Activated B cell treated with CpG ODN at 0.5 μM for 24 hours (primary cell): ENCODE results near the gene ADAM8. TPM values are rescaled to one million over a fixed set of nuclear protein-coding genes. Genes with fewer than 3 reads are reported as not detected.

ENCODE experiments used
- ATAC-seq: fragments of 200-7000 bp; cut with Tn5 transposase; one replicate; pipeline ENCODE4 v1.10.0; 2021; ENCODE audit warnings: low read depth, mild to moderate bottlenecking, moderate library complexity
- CTCF ChIA-PET: fragments of 350-600 bp; sonication (Branson Sonifier 250); formaldehyde crosslinking; loops from one replicate; lab custom pipeline; 2021; ENCODE audit warnings: antibody characterized with exemption; lab: Charles Lee
- POLR2A ChIA-PET: fragments of 350-600 bp; sonication (Branson Sonifier 250); formaldehyde crosslinking; loops from one replicate; lab custom pipeline; 2021; ENCODE audit warnings: antibody characterized with exemption; lab: Charles Lee
- DNase-seq: peaks from one replicate; pipeline ENCODE4 v3.0.0; 2022
- H3K27ac Mint-ChIP-seq: one replicate; pipeline ENCODE4 v1.8.0; 2020; ENCODE audit warnings: mixed read lengths
- H3K27me3 Mint-ChIP-seq: one replicate; pipeline ENCODE4 v1.8.0; 2021; ENCODE audit warnings: mixed read lengths
- H3K36me3 Mint-ChIP-seq: one replicate; pipeline ENCODE4 v1.8.0; 2021; ENCODE audit warnings: low read depth, mixed read lengths
- H3K4me1 Mint-ChIP-seq: one replicate; pipeline ENCODE4 v1.8.0; 2021; ENCODE audit warnings: mixed read lengths
- H3K4me3 Mint-ChIP-seq: one replicate; pipeline ENCODE4 v1.8.0; 2020; ENCODE audit warnings: mild to moderate bottlenecking, mixed read lengths
- H3K9me3 Mint-ChIP-seq: one replicate; pipeline ENCODE4 v1.8.0; 2020; ENCODE audit warnings: mixed read lengths
- intact Hi-C: fragments of 100-400 bp; cut with micrococcal nuclease; formaldehyde crosslinking; loops from one replicate; pipeline ENCODE4 v1.15.1; 2024
- total RNA-seq: library from RNA; stranded (reverse); gene quantifications from 2 replicates; pipeline ENCODE4 v1.2.3, GENCODE V29; 2022
- TF ChIP-seq, protein P1 (sequence below): fragments of 200-600 bp; IDR thresholded peaks from one replicate; pipeline ENCODE4 v1.8.0; 2022; ENCODE audit warnings: antibody characterized with exemption, mild to moderate bottlenecking

Gene ADAM8
- total RNA-seq, 1 donor from 2014 or later, result 152 TPM

GRCh38 chr10:133283931-133284330 is 7.3 kb upstream of the ADAM8 start:
- ATAC-seq, result no peak
- H3K36me3 Mint-ChIP-seq, result peaks cover 73% of the 10 kb centered on the region
- no peak overlapping the region for H3K4me3 Mint-ChIP-seq
- TF ChIP-seq, protein P1, sequence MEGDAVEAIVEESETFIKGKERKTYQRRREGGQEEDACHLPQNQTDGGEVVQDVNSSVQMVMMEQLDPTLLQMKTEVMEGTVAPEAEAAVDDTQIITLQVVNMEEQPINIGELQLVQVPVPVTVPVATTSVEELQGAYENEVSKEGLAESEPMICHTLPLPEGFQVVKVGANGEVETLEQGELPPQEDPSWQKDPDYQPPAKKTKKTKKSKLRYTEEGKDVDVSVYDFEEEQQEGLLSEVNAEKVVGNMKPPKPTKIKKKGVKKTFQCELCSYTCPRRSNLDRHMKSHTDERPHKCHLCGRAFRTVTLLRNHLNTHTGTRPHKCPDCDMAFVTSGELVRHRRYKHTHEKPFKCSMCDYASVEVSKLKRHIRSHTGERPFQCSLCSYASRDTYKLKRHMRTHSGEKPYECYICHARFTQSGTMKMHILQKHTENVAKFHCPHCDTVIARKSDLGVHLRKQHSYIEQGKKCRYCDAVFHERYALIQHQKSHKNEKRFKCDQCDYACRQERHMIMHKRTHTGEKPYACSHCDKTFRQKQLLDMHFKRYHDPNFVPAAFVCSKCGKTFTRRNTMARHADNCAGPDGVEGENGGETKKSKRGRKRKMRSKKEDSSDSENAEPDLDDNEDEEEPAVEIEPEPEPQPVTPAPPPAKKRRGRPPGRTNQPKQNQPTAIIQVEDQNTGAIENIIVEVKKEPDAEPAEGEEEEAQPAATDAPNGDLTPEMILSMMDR, result no peak
- ChIA-PET CTCF (interaction anchor here (1.9 kb wide), 1 partner anchor 24 kb away, joined by 5 read pairs; no protein-coding TSS in a partner anchor), POLR2A (interaction anchor here (1.5 kb wide), 1 partner anchor 8 kb away, joined by 9 read pairs; the partner anchor contains the start of gene ADAM8)
- H3K27ac Mint-ChIP-seq, result no peak overlapping the region
- intact Hi-C loops, result no loop called here
- DNase-seq, result no peak
- H3K9me3 Mint-ChIP-seq, result no peaks in the 10 kb centered on the region
- no peaks in the 10 kb centered on the region for H3K27me3 Mint-ChIP-seq
- H3K4me1 Mint-ChIP-seq, result peaks cover 11% of the 10 kb centered on the region

- peaks cover 21% of the 10 kb centered on the region for H3K4me1 Mint-ChIP-seq
- DNase-seq (no peak), ATAC-seq (no peak)
- TF ChIP-seq, protein P1, result no peak
- peaks cover 70% of the 10 kb centered on the region for H3K36me3 Mint-ChIP-seq
- H3K4me3 Mint-ChIP-seq, result no peak overlapping the region
- ChIA-PET POLR2A (no interaction called here), CTCF (no interaction called here)
- H3K27me3 Mint-ChIP-seq, result no peaks in the 10 kb centered on the region
- intact Hi-C loops, result no loop called here
- H3K27ac Mint-ChIP-seq, result no peak overlapping the region
- H3K9me3 Mint-ChIP-seq, result no peaks in the 10 kb centered on the region
These were observed 6.2 kb upstream of the ADAM8 start for GRCh38 chr10:133282846-133283390.

- ATAC-seq (no peak), DNase-seq (no peak)
- H3K9me3 Mint-ChIP-seq, result no peaks in the 10 kb centered on the region
- no peak overlapping the region for H3K4me3 Mint-ChIP-seq
- no peak overlapping the region for H3K27ac Mint-ChIP-seq
- peaks cover 30% of the 10 kb centered on the region for H3K4me1 Mint-ChIP-seq
- H3K27me3 Mint-ChIP-seq, result no peaks in the 10 kb centered on the region
- peaks cover 61% of the 10 kb centered on the region for H3K36me3 Mint-ChIP-seq
- intact Hi-C loops, result no loop called here
- TF ChIP-seq, protein P1, result no peak
- ChIA-PET CTCF (interaction anchor here (3.1 kb wide), 1 partner anchor 26 kb away, joined by 7 read pairs; no protein-coding TSS in a partner anchor), POLR2A (no interaction called here)
These were observed 5.1 kb upstream of the ADAM8 start for GRCh38 chr10:133281628-133282372.

GRCh38 chr10:133281084-133281483 is 4.4 kb upstream of the ADAM8 start:
- Mint-ChIP-seq H3K4me1 (peaks cover 31% of the 10 kb centered on the region), H3K9me3 (no peaks in the 10 kb centered on the region), H3K27ac (no peak overlapping the region), H3K36me3 (peaks cover 54% of the 10 kb centered on the region), H3K4me3 (no peak overlapping the region), H3K27me3 (no peaks in the 10 kb centered on the region)
- ChIA-PET CTCF (interaction anchor here (3.1 kb wide), 1 partner anchor 27 kb away, joined by 7 read pairs; no protein-coding TSS in a partner anchor), POLR2A (no interaction called here)
- intact Hi-C loops, result no loop called here
- TF ChIP-seq, protein P1, result no peak
- no peak for DNase-seq
- ATAC-seq, result no peak

DNA sequence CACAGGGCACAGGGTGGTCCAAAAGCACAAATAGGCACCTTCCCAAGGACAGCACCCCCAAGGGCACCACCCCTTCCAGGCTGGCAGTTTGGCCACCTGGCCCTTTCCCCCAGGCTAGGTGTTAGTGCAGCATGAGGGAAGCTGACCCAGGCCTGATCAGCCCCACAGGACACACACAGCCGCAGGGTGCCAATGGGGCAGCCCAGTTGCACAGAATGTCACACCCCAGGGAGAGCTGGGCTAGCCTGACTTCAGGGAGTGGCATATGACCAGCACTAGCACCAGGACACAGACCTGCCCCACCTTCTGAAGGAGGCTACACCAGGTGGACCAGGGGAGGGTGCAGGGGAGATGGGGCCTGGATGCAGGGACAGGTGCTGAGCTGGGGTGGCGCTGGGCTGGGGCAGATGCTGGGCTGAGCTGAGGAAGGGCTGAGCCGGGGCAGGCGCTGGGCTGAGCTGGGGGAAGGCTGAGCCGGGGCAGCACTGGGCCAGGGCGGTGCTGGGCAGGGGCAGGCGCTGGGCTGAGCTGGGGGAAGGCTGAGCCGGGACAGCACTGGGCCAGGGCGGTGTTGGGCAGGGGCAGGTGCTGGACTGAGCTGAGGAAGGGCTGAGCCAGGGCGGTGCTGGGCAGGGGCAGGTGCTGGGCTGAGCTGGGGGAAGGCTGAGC is 3.9 kb upstream of the ADAM8 start:
- CTCF ChIA-PET, result interaction anchor here (3.1 kb wide), 1 partner anchor 27 kb away, joined by 7 read pairs; no protein-coding TSS in a partner anchor
- H3K9me3 Mint-ChIP-seq, result no peaks in the 10 kb centered on the region
- intact Hi-C loops, result no loop called here
- POLR2A ChIA-PET, result no interaction called here
- DNase-seq (no peak), ATAC-seq (no peak)
- TF ChIP-seq, protein P1, result no peak
- H3K36me3 Mint-ChIP-seq, result peaks cover 52% of the 10 kb centered on the region
- no peak overlapping the region for H3K27ac Mint-ChIP-seq
- no peak overlapping the region for H3K4me3 Mint-ChIP-seq
- H3K4me1 Mint-ChIP-seq, result peaks cover 34% of the 10 kb centered on the region
- H3K27me3 Mint-ChIP-seq, result no peaks in the 10 kb centered on the region
